ENCODE measurements around the gene HERC3.

Gene HERC3

DNA sequence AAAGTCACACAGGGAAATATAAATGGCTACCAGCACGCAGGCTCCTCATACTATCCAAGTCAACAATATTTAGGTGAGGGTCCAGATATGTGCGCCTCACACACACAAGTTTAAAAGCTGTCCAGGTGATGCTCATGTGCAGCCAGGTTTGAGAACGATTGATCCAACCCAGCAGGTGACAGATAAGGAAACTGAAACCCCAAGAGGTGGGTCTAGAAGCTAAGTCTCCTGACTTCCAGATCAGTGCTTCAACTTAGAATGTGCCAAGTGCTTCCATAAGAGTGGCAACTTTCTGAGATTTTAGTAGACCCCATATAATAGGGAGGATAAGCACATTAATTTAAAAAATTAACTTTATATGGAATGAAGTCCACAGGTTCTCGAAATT is 159.8 kb downstream of the HERC3 start:
- DNase-seq, result no peak

DNA sequence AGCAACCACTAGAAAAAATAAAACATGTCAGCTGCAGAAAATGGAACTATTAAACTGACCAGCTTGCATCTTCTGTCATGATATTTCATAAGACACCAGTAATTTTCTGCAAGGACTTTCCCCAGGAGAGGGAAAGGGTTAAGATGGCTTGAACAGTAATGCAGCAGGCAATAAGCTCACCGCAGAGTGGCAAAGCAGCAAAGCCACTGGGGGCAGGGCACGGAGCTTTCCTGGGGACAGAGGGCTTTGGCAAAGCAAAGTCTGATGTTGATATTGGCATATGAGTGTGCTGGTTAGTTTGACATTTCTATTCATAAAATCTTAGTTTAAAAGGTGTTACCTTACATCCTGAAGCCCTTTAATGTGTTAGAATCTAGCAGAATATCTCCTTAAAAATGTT is 160.5 kb downstream of the HERC3 start:
- no peak for DNase-seq

DNA sequence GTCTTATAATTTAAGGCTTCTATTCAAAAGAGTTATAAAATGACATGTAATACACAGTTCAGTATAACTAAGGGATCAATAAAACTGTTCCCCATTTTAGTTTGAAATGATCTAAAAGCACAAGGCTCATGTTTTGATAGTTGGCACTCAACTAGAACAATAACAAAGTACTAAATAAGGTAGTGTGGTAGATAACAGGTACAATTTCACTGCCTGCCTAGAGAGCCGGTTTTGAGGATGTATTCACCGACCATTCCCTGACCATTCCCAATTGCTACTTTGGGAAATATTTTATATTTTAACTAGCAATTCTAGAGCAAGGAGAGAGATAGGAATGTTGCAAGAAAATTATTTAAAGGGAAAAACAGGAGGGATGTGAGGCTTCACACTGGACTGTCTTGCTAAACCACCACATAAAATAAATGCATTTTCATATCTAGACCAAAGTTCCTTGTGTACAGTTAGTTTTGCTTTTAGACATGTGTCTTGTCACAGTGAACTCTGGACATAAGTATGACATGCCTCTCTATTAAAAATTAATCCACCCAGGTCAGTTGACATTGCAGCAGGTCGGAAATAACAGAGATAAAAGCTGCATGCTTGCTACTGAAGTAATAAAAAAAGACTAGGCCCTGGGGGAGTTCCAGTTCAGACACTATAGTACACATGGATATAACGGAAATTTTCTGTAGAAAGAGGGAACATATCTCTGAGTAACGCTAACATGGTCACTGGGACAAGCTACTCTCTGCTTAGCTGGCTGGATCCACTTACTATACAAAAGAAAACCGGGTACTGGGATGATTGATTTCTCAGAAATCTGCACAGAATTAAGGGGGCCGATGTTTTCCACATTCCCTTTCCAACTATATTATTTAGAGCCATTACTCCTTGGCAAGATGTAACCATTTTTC is 161.6 kb downstream of the HERC3 start:
- no peak for DNase-seq

DNA sequence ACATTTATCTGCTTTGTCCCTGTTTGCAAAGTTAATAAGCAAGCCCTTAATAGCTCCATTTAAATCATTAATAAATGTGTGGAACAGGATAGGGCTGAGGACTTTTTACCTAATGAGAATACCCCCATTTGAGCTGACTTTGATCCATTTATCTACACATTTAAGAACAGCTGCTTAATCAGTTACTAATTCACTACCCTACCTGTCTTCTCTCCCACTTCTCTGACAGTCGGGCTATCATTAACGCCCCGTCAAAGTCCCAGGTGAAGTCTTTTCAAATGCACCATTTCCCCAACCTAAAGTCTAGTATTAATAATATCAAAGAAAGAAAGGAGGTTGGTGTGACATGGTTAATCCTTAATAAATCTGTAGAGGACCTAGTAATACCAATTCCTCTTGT is 162.5 kb downstream of the HERC3 start:
- no peak for DNase-seq

DNA sequence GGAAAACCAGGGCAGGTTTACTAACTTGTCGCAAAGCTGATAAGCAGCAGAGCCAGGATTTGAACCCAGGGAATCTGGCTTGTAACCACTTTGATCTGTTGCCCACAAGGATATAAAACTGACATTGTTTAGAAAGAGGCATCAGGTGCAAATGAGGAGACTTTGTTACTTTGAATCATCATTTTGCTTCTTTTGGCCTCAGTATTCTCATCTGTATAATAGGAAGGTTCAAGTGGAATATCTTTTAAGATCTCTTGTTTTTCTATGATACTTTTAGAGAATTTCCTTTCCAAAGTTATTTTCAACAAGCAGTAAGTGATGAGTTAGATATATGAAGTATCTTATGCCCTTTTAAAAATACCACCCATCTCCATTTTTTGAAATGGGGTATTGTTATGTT is 163.2 kb downstream of the HERC3 start:
- no peak for DNase-seq

DNA sequence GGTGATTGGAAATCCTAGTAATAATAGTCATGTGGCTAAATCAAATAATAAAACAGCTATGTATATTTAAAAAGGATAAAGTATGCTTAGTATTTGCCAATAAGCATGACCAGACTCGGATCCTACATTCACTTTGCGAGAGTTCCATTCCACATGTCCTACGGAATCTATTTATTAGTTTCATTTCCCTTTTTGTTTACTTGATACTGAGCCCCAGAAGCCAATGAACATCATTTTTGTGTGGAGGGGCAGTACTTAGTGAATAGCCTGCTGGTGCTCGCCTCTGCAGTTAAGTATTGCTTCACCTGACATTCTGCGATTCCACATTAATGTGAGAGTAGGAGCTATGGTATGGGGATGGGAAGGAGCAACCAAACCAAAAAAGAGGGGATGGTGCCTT is 163.9 kb downstream of the HERC3 start:
- DNase-seq, result no peak

DNA sequence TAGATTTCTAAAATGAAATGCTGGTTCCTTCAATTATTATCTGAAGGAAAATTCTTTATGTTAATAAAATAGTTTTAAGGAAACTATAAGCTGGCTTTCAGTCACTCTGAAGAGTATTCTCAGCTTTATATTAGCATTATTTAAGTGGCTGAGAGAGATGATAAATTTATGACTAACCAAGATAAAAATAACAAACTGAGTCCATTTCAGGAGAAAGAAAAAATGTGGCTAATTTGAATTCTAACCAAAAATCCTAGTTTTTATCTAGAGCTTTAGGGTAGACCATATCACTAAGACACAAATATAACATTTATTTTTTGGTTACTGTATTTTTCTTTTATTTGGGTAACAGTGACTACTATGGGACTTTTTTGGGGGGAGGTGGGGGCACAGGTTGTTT is 164.8 kb downstream of the HERC3 start:
- DNase-seq, result no peak

DNA sequence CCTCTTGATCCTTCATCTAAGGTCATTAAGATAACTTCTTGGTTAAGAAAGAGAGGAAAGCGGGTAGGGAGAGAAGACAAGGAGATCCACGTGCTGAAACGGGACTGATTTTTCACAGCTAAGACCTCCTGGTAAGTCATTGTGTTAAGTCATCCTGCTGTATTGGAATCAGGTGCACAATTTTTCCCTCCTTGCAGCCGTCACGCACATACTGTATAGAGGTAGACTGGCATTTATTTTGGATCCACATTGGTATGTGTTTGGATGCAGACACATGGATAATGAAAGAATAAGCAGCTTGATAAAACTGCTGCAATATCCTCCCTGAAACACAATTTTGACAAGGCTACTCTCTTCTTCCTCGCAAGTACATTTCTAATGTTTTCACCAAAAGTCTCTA is 165.5 kb downstream of the HERC3 start:
- DNase-seq, result no peak
